Endothelial cell (in vitro differentiated cells): ENCODE data around the gene ARHGEF4. TPM values are rescaled to one million over a fixed set of nuclear protein-coding genes. Genes with fewer than 3 reads are reported as not detected.

Experiments used
- DNase-seq: peaks from one replicate; pipeline ENCODE4 v3.0.0; 2021; ENCODE audit warnings: low spot score
- H3K27ac Mint-ChIP-seq: one replicate; pipeline ENCODE4 v1.8.0; 2021; ENCODE audit warnings: mixed read lengths, inconsistent platforms; ENCODE audit not compliant: unreplicated experiment
- H3K27me3 Mint-ChIP-seq: one replicate; pipeline ENCODE4 v1.8.0; 2021; ENCODE audit warnings: mild to moderate bottlenecking, moderate library complexity, mixed read lengths, inconsistent platforms; ENCODE audit not compliant: unreplicated experiment
- H3K36me3 Mint-ChIP-seq: one replicate; pipeline ENCODE4 v1.8.0; 2021; ENCODE audit warnings: mild to moderate bottlenecking, low read depth, mixed read lengths, inconsistent platforms; ENCODE audit not compliant: unreplicated experiment
- H3K4me1 Mint-ChIP-seq: one replicate; pipeline ENCODE4 v1.8.0; 2021; ENCODE audit warnings: mild to moderate bottlenecking, mixed read lengths, inconsistent platforms; ENCODE audit not compliant: unreplicated experiment
- H3K4me3 Mint-ChIP-seq: one replicate; pipeline ENCODE4 v1.8.0; 2021; ENCODE audit warnings: mild to moderate bottlenecking, mixed read lengths, inconsistent platforms; ENCODE audit not compliant: unreplicated experiment
- H3K9me3 Mint-ChIP-seq: one replicate; pipeline ENCODE4 v1.8.0; 2021; ENCODE audit warnings: mixed read lengths, inconsistent platforms; ENCODE audit not compliant: unreplicated experiment
- CTCF ChIP-seq: fragments of 200-600 bp; sonication (generic); IDR thresholded peaks from one replicate; pipeline ENCODE4 v1.5.0; 2021; ENCODE audit warnings: antibody characterized with exemption; ENCODE audit not compliant: unreplicated experiment
- total RNA-seq: library from RNA; stranded (reverse); fragmentation: NEBNext Ultra II Directional; extraction: Animal tissue kit (Norgen Biotek cat#: 25700); gene quantifications from one replicate; pipeline ENCODE4 v1.2.1, GENCODE V29; 2021; ENCODE audit not compliant: unreplicated experiment

ARHGEF4 gene
- total RNA-seq, 1 donor from 2014 or later, result 10.3 TPM

- no peak for DNase-seq
- no peaks in the 10 kb centered on the region for H3K9me3 Mint-ChIP-seq
- H3K36me3 Mint-ChIP-seq, result peaks cover 49% of the 10 kb centered on the region
- H3K27ac Mint-ChIP-seq, result no peak overlapping the region
- no peaks in the 10 kb centered on the region for H3K27me3 Mint-ChIP-seq
- no peak for TF ChIP-seq CTCF
- no peak overlapping the region for H3K4me3 Mint-ChIP-seq
- H3K4me1 Mint-ChIP-seq, result peaks cover 19% of the 10 kb centered on the region
These were observed 220.2 kb downstream of the ARHGEF4 start for GRCh38 chr2:131056932-131057287.

- Mint-ChIP-seq H3K9me3 (no peaks in the 10 kb centered on the region), H3K4me1 (peaks cover 8% of the 10 kb centered on the region), H3K36me3 (peaks cover 40% of the 10 kb centered on the region), H3K27me3 (no peaks in the 10 kb centered on the region), H3K4me3 (no peak overlapping the region), H3K27ac (no peak overlapping the region)
- DNase-seq, result no peak
- no peak for TF ChIP-seq CTCF
These were observed 221.6 kb downstream of the ARHGEF4 start for GRCh38 chr2:131058214-131058843.

GRCh38 chr2:131058920-131059319 is 222.2 kb downstream of the ARHGEF4 start:
- no peak for DNase-seq
- H3K27me3 Mint-ChIP-seq, result no peaks in the 10 kb centered on the region
- TF ChIP-seq CTCF, result no peak
- H3K27ac Mint-ChIP-seq, result no peak overlapping the region
- peaks cover 37% of the 10 kb centered on the region for H3K36me3 Mint-ChIP-seq
- H3K4me1 Mint-ChIP-seq, result peaks cover 6% of the 10 kb centered on the region
- H3K4me3 Mint-ChIP-seq, result no peak overlapping the region
- H3K9me3 Mint-ChIP-seq, result no peaks in the 10 kb centered on the region

GRCh38 chr2:131063501-131064283 is 227.0 kb downstream of the ARHGEF4 start:
- Mint-ChIP-seq H3K4me1 (peaks cover 14% of the 10 kb centered on the region), H3K27ac (no peak overlapping the region), H3K27me3 (peaks cover 8% of the 10 kb centered on the region), H3K36me3 (peaks cover 26% of the 10 kb centered on the region), H3K4me3 (no peak overlapping the region), H3K9me3 (no peaks in the 10 kb centered on the region)
- TF ChIP-seq CTCF, result no peak
- DNase-seq, result no peak
